ENCODE results near the gene SLIT3. TPM values are rescaled to one million over a fixed set of nuclear protein-coding genes. Genes with fewer than 3 reads are reported as not detected.

The SLIT3 gene
- total RNA-seq, 1 experiment from 2014 or later = 0.10 TPM

- ATAC-seq = no peak
- ChIA-PET RAD21 (ENCODE audit: low non-redundant PET in 1 of 2, low total read pairs in 2 of 2, uncharacterized antibody in 2 of 2, unreplicated experiment in 2 of 2) (no interaction called here), POLR2A (no interaction called here), CTCF (interaction anchor here (0.9 kb wide), 1 partner anchor 64 kb away, joined by 3 read pairs; no protein-coding TSS in a partner anchor)
- TF ChIP-seq CEBPB (IDR thresholded peaks at IDR 0.05; ENCODE audit: low read depth) = no peak
- no peak for TF ChIP-seq EZH2phosphoT487 (IDR thresholded peaks at IDR 0.05; ENCODE audit: borderline replicate concordance)
- TF ChIP-seq REST (IDR thresholded peaks at IDR 0.05; ENCODE audit: low read depth) = no peak
- TF ChIP-seq ATF3 (IDR thresholded peaks at IDR 0.05) = no peak
- no peak for TF ChIP-seq CBX3 (IDR thresholded peaks at IDR 0.05; ENCODE audit: low read depth)
- TF ChIP-seq POLR2AphosphoS5 (IDR thresholded peaks at IDR 0.05; ENCODE audit: low read depth, low read length) = no peak
- TF ChIP-seq JUND (IDR thresholded peaks at IDR 0.05) = no peak
- TF ChIP-seq TCF7L2 (IDR thresholded peaks at IDR 0.05; ENCODE audit: borderline replicate concordance, extremely low read depth, insufficient read depth, insufficient read length) = no peak
- no peak for TF ChIP-seq SRF (IDR thresholded peaks at IDR 0.05; ENCODE audit: low read depth)
- no peak for TF ChIP-seq POLR2A (IDR thresholded peaks at IDR 0.05; ENCODE audit: borderline replicate concordance, extremely low read depth, insufficient read depth, insufficient read length)
- no peak for TF ChIP-seq ZBTB33 (IDR thresholded peaks at IDR 0.05; ENCODE audit: extremely low read depth, insufficient replicate concordance, low read length)
- no peak for TF ChIP-seq ELF1 (IDR thresholded peaks at IDR 0.05; ENCODE audit: borderline replicate concordance, low read depth)
- no peak for TF ChIP-seq ZNF274 (IDR thresholded peaks at IDR 0.05; ENCODE audit: low read depth, low read length)
- no peak for TF ChIP-seq EGR1 (IDR thresholded peaks at IDR 0.05; ENCODE audit: low read depth)
- no peak for TF ChIP-seq FOSL1 (IDR thresholded peaks at IDR 0.05; ENCODE audit: low read depth)
- TF ChIP-seq EZH2 (IDR thresholded peaks at IDR 0.05) = no peak
- TF ChIP-seq SP1 (IDR thresholded peaks at IDR 0.05; ENCODE audit: low read depth) = no peak
- TF ChIP-seq YY1 (IDR thresholded peaks at IDR 0.05; ENCODE audit: extremely low read depth, insufficient replicate concordance, low read depth, low read length) = no peak
- H3K4me3 ChIP-seq (replicated peaks in 1 of 2; ENCODE audit: low read depth in 1 of 2, low read length in 2 of 2) = no peak overlapping the region
- H3K4me2 ChIP-seq (ENCODE audit: low read length) = no peak overlapping the region
- H2AFZ ChIP-seq (ENCODE audit: low read depth, low read length, poor library complexity, severe bottlenecking) = no peak overlapping the region
- DNase-seq (ENCODE audit: low read depth, low spot score) = no peak
- no TSS peak for BruUV-seq (replicated peaks)
- H3K36me3 ChIP-seq (ENCODE audit: control insufficient read depth in 1 of 2, insufficient read depth in 2 of 2, low read length in 2 of 2) = no peaks in the 10 kb centered on the region
- H3K79me2 ChIP-seq (ENCODE audit: insufficient read depth, low read length) = no peaks in the 10 kb centered on the region
- H3K27ac ChIP-seq (ENCODE audit: low read depth, low read length) = no peak overlapping the region
- intact Hi-C loops (cut with micrococcal nuclease) = no loop called here
- no peaks in the 10 kb centered on the region for H4K20me1 ChIP-seq (ENCODE audit: insufficient read depth)
- no peaks in the 10 kb centered on the region for H3K9me3 ChIP-seq (ENCODE audit: control insufficient read depth in 1 of 2, insufficient read depth in 1 of 2, low read depth in 1 of 2, low read length in 2 of 2)
- no peak overlapping the region for H3K9ac ChIP-seq (ENCODE audit: low read length)
- no peaks in the 10 kb centered on the region for H3K4me1 ChIP-seq (ENCODE audit: control insufficient read depth in 1 of 2, insufficient read depth in 2 of 2, low read length in 2 of 2)
- H3K27me3 ChIP-seq (ENCODE audit: insufficient read depth, low read length) = peaks cover 40% of the 10 kb centered on the region
- no peaks in the 10 kb centered on the region for H3K9me2 ChIP-seq (ENCODE audit: insufficient read depth)
These were observed 248.7 kb downstream of the SLIT3 start for GRCh38 chr5:169052207-169052606.

Data from HCT116 (cell line).